SU-DHL-6 (cell line): Measurements from ENCODE around the gene PTP4A1.
A peak's percentile ranks its signal among the peaks of the same experiment; 100 is the strongest.

Source experiments
- H2AFZ ChIP-seq: fragments of 200-600 bp; sonication (generic); 2 replicates; pipeline ENCODE4 v1.6.1; 2014; ENCODE audit warnings: low read depth, mild to moderate bottlenecking, moderate library complexity, mixed read lengths, antibody characterized with exemption, low read length; ENCODE audit not compliant: severe bottlenecking
- H3F3A ChIP-seq: fragments of 200-600 bp; shearing (Covaris generic); 2 replicates; pipeline ENCODE4 v1.6.0; 2016; ENCODE audit warnings: antibody characterized with exemption, mild to moderate bottlenecking; ENCODE audit not compliant: insufficient read depth
- H3K27ac ChIP-seq: fragments of 200-600 bp; sonication (generic); 2 replicates; pipeline ENCODE4 v1.5.1; 2016; ENCODE audit warnings: low read depth, mild to moderate bottlenecking, low read length, moderate library complexity, mixed read lengths
- H3K27me3 ChIP-seq: fragments of 200-600 bp; sonication (generic), shearing (Covaris generic); 2 replicates; pipeline ENCODE4 v1.6.0; 2014; ENCODE audit warnings: mild to moderate bottlenecking, low read length
- H3K36me3 ChIP-seq: fragments of 200-600 bp; sonication (generic); 2 replicates; pipeline ENCODE4 v1.6.1; 2014; ENCODE audit warnings: mild to moderate bottlenecking, low read length, mixed read lengths
- H3K4me2 ChIP-seq: fragments of 300-600, 200-600 bp; shearing (Covaris generic), sonication (generic); 2 replicates; pipeline ENCODE4 v1.6.0; 2014; ENCODE audit warnings: low read length, low read depth, mild to moderate bottlenecking; ENCODE audit not compliant: poor library complexity, severe bottlenecking
- H3K4me3 ChIP-seq: fragments of 200-600 bp; sonication (generic); 2 replicates; pipeline ENCODE4 v1.5.1; 2014; ENCODE audit warnings: antibody characterized with exemption, low read length, mild to moderate bottlenecking, mixed read lengths; ENCODE audit not compliant: insufficient read depth, poor library complexity, severe bottlenecking
- H3K79me2 ChIP-seq: fragments of 200-600 bp; sonication (generic); 2 replicates; pipeline ENCODE4 v1.6.1; 2014; ENCODE audit warnings: mild to moderate bottlenecking, low read length, moderate library complexity; ENCODE audit not compliant: insufficient read depth
- H3K9ac ChIP-seq: fragments of 200-600 bp; sonication (generic); 2 replicates; pipeline ENCODE4 v1.7.0; 2014; ENCODE audit warnings: mild to moderate bottlenecking, low read length
- H3K9me2 ChIP-seq: fragments of 200-600 bp; sonication (generic); replicated peaks from 2 replicates; pipeline ENCODE4 v1.6.1; 2014; ENCODE audit warnings: low read length; ENCODE audit not compliant: insufficient read depth
- H3K9me3 ChIP-seq: fragments of 200-600 bp; sonication (generic); 2 replicates; pipeline ENCODE4 v1.6.1; 2014; ENCODE audit warnings: low read length, mixed read lengths; ENCODE audit not compliant: insufficient read depth
- H4K20me1 ChIP-seq: fragments of 200-600 bp; sonication (generic); 2 replicates; pipeline ENCODE4 v1.6.1; 2014; ENCODE audit warnings: low read depth, mild to moderate bottlenecking, antibody characterized with exemption, low read length, moderate library complexity, mixed read lengths
- CTCF ChIP-seq: fragments of 200-600 bp; sonication (generic); IDR thresholded peaks from one replicate; pipeline ENCODE4 v1.5.1; 2017; ENCODE audit warnings: antibody characterized with exemption, mild to moderate bottlenecking, low read length, moderate library complexity; ENCODE audit not compliant: insufficient read depth, poor library complexity, severe bottlenecking
- EZH2phosphoT487 ChIP-seq: fragments of 200-600 bp; sonication (generic), shearing (Covaris generic); conservative IDR thresholded peaks from 2 replicates; pipeline ENCODE4 v1.6.1; 2018; ENCODE audit warnings: mild to moderate bottlenecking, antibody characterized with exemption, low read length, moderate library complexity, mixed read lengths

PTP4A1 gene

GRCh38 chr6:63572747-63573075, 431 bp downstream of the PTP4A1 start:
- Histone ChIP-seq H3K27ac (peak overlapping the region; percentile 85), H3K9me3 (no peaks in the 10 kb centered on the region), H2AFZ (no peak overlapping the region), H3K27me3 (no peaks in the 10 kb centered on the region), H3K79me2 (peaks cover 47% of the 10 kb centered on the region), H3K4me3 (peak overlapping the region; percentile 94), H3K9me2 (no peaks in the 10 kb centered on the region), H4K20me1 (peaks cover 29% of the 10 kb centered on the region), H3F3A (peaks cover 8% of the 10 kb centered on the region; the same call in 1 of the 2 replicates), H3K36me3 (peaks cover 13% of the 10 kb centered on the region), H3K9ac (peak overlapping the region; percentile 99), H3K4me2 (peak overlapping the region; percentile 86)
- no peak for TF ChIP-seq EZH2phosphoT487
- TF ChIP-seq CTCF = no peak

GRCh38 chr6:63573076-63573898, 1.0 kb downstream of the PTP4A1 start:
- no peak for TF ChIP-seq EZH2phosphoT487
- H3F3A ChIP-seq = peaks cover 8% of the 10 kb centered on the region; the same call in 1 of the 2 replicates
- H3K79me2 ChIP-seq = peaks cover 47% of the 10 kb centered on the region
- H3K27ac ChIP-seq = peak overlapping the region; percentile 85
- peak overlapping the region; percentile 94 for H3K4me3 ChIP-seq
- H2AFZ ChIP-seq = peak overlapping the region; percentile 43
- H3K27me3 ChIP-seq = no peaks in the 10 kb centered on the region
- peak overlapping the region; percentile 86 for H3K4me2 ChIP-seq
- H3K36me3 ChIP-seq = peaks cover 18% of the 10 kb centered on the region
- no peaks in the 10 kb centered on the region for H3K9me2 ChIP-seq
- peaks cover 34% of the 10 kb centered on the region for H4K20me1 ChIP-seq
- H3K9ac ChIP-seq = peak overlapping the region; percentile 99
- no peaks in the 10 kb centered on the region for H3K9me3 ChIP-seq

GRCh38 chr6:63573899-63574553, 1.7 kb downstream of the PTP4A1 start:
- H3K9me2 ChIP-seq = no peaks in the 10 kb centered on the region
- peak overlapping the region; percentile 85 for H3K27ac ChIP-seq
- H3K36me3 ChIP-seq = peaks cover 25% of the 10 kb centered on the region
- no peaks in the 10 kb centered on the region for H3K9me3 ChIP-seq
- H4K20me1 ChIP-seq = peaks cover 35% of the 10 kb centered on the region
- peak; percentile 63 for TF ChIP-seq CTCF
- no peak for TF ChIP-seq EZH2phosphoT487
- no peaks in the 10 kb centered on the region for H3K27me3 ChIP-seq
- peak overlapping the region; percentile 43 for H2AFZ ChIP-seq
- H3K9ac ChIP-seq = peak overlapping the region; percentile 99
- peaks cover 47% of the 10 kb centered on the region for H3K79me2 ChIP-seq
- H3K4me3 ChIP-seq = peak overlapping the region; percentile 94
- H3F3A ChIP-seq = peaks cover 13% of the 10 kb centered on the region; the same call in 1 of the 2 replicates
- peak overlapping the region; percentile 86 for H3K4me2 ChIP-seq
